GM18505 (cell line): ENCODE results near the gene NRCAM.

ENCODE experiments used
- ATAC-seq: cut with Tn5 transposase; IDR thresholded peaks from one replicate; pipeline ENCODE4 v1.9.1; 2021; ENCODE audit not compliant: unreplicated experiment
- POLR2A ChIP-seq: IDR thresholded peaks from 4 replicates; pipeline ENCODE4 v1.6.1; 2011; ENCODE audit warnings: borderline replicate concordance; ENCODE audit not compliant: insufficient read depth, insufficient read length; ENCODE audit errors: extremely low read depth

The NRCAM gene

GRCh38 chr7:108425714-108426275 is 30.4 kb downstream of the NRCAM start:
- no peak for TF ChIP-seq POLR2A
- no peak for ATAC-seq

GRCh38 chr7:108424013-108424412 is 32.2 kb downstream of the NRCAM start:
- no peak for ATAC-seq
- TF ChIP-seq POLR2A = no peak

- no peak for ATAC-seq
- no peak for TF ChIP-seq POLR2A
Observed at GRCh38 chr7:108423089-108423989, 32.9 kb downstream of the NRCAM start.

- no peak for TF ChIP-seq POLR2A
Observed at GRCh38 chr7:108421720-108422331, 34.4 kb downstream of the NRCAM start.

GRCh38 chr7:108419961-108420908 is 36.0 kb downstream of the NRCAM start:
- no peak for ATAC-seq
- no peak for TF ChIP-seq POLR2A

More at GRCh38 chr7:108421720-108422331, 34.4 kb downstream of the NRCAM start:
- no peak for ATAC-seq

GRCh38 chr7:108418946-108419345 is 37.3 kb downstream of the NRCAM start:
- ATAC-seq = no peak

GRCh38 chr7:108417926-108418325 is 38.3 kb downstream of the NRCAM start:
- TF ChIP-seq POLR2A = no peak
- no peak for ATAC-seq

More at GRCh38 chr7:108418946-108419345, 37.3 kb downstream of the NRCAM start:
- no peak for TF ChIP-seq POLR2A

- ATAC-seq = no peak
- no peak for TF ChIP-seq POLR2A
Observed at GRCh38 chr7:108417144-108417543, 39.1 kb downstream of the NRCAM start.

GRCh38 chr7:108415821-108416536 is 40.3 kb downstream of the NRCAM start:
- TF ChIP-seq POLR2A = no peak
- ATAC-seq = peak; percentile 87

- no peak for TF ChIP-seq POLR2A
- ATAC-seq = no peak
Observed at GRCh38 chr7:108415084-108415483, 41.2 kb downstream of the NRCAM start.

GRCh38 chr7:108413782-108414492 is 42.3 kb downstream of the NRCAM start:
- ATAC-seq = no peak
- no peak for TF ChIP-seq POLR2A
